ENCODE data around the gene CXorf66. TPM values are rescaled to one million over a fixed set of nuclear protein-coding genes. Genes with fewer than 3 reads are reported as not detected.

The CXorf66 gene
- total and polyA plus RNA-seq, 8 donors = not detected

DNA sequence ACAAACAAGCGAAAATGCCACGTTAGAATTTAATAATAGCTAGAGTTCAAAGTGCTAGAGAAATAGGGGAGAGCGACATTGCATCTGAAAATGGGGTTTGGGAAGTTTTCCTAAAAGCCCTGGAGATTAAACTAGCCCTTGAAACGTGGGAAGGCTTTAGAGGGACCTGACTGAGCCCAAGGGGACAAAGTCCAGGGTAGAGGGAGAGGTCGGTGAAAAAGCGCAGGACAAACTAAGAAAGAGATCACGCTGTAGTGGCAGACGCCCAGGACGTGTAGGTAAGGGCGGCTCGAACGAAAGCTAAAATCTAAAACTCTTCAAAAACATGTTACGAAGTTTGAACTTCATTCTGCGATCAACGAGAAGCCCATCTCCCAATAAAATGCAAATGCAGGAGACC lies 31.4 kb downstream of the CXorf66 start:
- peak; percentile 31 to 54 for DNase-seq
- Histone ChIP-seq H3K36me3 (no peaks in the 10 kb centered on the region), H3K27ac (peak overlapping the region; percentile 80 to 99 (median 98)), H3K4me1 (peaks cover 0 to 14% (median 10%) of the 10 kb centered on the region in 4 donors), H3K9me3 (no peaks in the 10 kb centered on the region), H3K4me3 (peak overlapping the region; percentile 64 to 76 (median 71)), H3K27me3 (no peaks in the 10 kb centered on the region)
- intact Hi-C loops (cut with DNase I; ENCODE audit: low total_unique reads) = no loop called here
- TF ChIP-seq, protein P1, sequence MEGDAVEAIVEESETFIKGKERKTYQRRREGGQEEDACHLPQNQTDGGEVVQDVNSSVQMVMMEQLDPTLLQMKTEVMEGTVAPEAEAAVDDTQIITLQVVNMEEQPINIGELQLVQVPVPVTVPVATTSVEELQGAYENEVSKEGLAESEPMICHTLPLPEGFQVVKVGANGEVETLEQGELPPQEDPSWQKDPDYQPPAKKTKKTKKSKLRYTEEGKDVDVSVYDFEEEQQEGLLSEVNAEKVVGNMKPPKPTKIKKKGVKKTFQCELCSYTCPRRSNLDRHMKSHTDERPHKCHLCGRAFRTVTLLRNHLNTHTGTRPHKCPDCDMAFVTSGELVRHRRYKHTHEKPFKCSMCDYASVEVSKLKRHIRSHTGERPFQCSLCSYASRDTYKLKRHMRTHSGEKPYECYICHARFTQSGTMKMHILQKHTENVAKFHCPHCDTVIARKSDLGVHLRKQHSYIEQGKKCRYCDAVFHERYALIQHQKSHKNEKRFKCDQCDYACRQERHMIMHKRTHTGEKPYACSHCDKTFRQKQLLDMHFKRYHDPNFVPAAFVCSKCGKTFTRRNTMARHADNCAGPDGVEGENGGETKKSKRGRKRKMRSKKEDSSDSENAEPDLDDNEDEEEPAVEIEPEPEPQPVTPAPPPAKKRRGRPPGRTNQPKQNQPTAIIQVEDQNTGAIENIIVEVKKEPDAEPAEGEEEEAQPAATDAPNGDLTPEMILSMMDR (IDR thresholded peaks at IDR 0.05) = no peak
- WGBS, 5 donors = 31 to 51% (median 48%) methylated on average over 15 of the region's 15 CpGs

DNA sequence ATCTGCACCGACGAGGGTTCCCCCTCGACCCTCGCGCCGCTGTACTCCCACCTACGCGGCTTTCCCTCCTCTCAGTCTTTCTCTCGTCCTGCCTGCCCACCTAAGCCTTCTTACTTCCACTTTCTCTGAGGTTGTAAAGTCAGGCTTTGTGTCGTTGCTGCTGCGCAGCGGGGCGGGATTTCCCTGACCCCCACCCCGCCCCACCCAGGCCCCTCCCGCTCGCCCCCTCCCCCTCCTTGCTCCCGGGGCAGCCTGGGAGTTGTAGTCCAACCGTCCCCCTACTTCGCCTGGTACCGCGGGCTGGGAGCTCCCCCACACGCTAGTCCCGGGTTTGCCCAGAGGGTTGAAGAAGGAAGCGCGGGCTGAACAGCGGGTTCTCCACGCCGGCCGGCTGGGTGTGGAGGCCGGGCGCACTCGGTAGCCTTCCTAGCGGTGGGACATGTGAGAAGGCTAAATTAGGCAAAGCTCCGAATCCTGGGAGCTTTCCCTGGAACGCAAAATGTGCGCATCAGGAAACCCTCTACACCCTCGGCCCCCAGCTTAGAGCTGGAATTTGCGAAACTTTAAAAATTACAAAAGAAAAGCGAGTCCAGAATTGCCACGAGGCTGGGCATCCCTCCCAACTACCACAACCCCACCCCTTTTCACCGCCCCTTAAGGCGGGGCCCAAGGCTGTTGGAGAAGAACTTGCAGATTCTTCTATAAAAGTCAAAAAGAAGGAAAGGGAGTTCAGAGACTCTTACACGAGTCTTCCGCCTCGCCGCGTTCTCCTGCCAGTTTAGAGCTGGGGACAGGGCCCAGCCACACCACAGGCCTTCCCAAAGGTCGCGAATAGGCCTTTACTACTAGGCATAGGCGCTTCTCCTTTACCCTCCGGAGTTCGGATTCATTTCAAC lies 32.2 kb downstream of the CXorf66 start, which contains the start of gene ATP11C:
TSS of gene ATP11C (minus strand) at position 153 of the 896 bp plus-strand sequence. CDS start 1,011 bp downstream, outside the sequence.
- Histone ChIP-seq H3K27me3 (no peaks in the 10 kb centered on the region), H3K9me3 (no peaks in the 10 kb centered on the region), H3K4me1 (peaks cover 0 to 14% (median 10%) of the 10 kb centered on the region in 4 donors), H3K4me3 (peak within 1 kb of the TSS; percentile 64 to 76 (median 71)), H3K27ac (peak within 1 kb of the TSS; percentile 87 to 99 (median 98)), H3K36me3 (no peaks in the 10 kb centered on the region)
- TF ChIP-seq POLR2A (IDR thresholded peaks at IDR 0.05) (peak in 1 of 4 donors; percentile 63), POLR2AphosphoS5 (IDR thresholded peaks at IDR 0.05) (peak; percentile 56 to 94 (median 89)), EP300 (IDR thresholded peaks at IDR 0.05) (no peak)
- TF ChIP-seq, protein P1 (IDR thresholded peaks at IDR 0.05) = no peak
- 0 to 19% (median 7%) methylated on average over 25 to 52 of the region's 52 CpGs for WGBS, 5 donors
- peak; percentile 81 to 93 for DNase-seq
- intact Hi-C loops (cut with DNase I; ENCODE audit: low total_unique reads) = no loop called here

DNA sequence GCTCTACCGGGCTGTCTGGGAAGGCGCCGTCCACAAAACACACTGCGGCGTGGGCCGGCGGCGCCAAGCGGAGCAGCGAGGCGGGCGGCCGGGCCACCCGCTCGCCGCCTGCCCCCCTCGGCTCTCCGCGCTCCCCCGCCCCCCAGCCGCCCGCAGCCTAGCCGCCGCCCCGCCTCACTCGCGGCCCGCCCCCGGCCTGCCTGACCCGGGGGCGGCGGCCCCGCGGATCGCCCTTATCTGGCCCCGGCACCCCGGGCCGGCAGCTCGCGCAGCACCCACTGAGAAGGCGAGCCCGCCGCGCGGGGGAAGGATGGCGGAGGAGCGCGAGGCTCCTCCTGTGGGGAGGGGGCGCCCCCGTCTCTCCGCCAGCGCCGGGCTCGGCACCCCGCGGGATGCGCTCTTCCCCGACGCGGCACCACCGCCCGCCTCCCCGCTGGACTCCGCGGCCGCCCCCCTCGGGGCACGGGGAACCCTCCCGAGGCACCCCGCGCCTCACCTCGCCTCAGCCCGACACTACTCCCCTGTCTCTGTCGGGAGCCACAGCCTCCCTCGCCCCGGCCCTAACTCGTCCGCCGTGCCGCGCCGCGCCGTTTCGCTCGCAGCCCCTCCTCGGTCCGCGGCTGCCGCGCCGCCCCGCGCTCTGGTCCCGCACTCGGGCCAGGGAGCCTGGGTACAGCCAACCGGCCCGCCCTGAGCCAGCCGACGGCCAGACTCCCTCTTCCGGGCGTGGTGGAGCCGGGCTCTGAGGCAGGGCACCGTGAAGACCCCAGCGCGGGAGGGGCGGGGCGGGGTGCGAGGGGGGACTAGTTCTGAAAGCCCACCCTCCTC lies 33.0 kb downstream of the CXorf66 start:
- no peaks in the 10 kb centered on the region for H3K9me3 ChIP-seq
- WGBS, 5 donors = 0 to 33% (median 14%) methylated on average over 27 to 70 of the region's 109 CpGs; no CpG with 5 or more reads in 1 of the 5 donors
- intact Hi-C loops (cut with DNase I; ENCODE audit: low total_unique reads) = no loop called here
- H3K27me3 ChIP-seq = no peaks in the 10 kb centered on the region
- DNase-seq = peak; percentile 43 to 76
- H3K4me3 ChIP-seq = peak overlapping the region; percentile 64 to 76 (median 71)
- TF ChIP-seq POLR2AphosphoS5 (IDR thresholded peaks at IDR 0.05) = no peak
- no peak for TF ChIP-seq EP300 (IDR thresholded peaks at IDR 0.05)
- TF ChIP-seq POLR2A (IDR thresholded peaks at IDR 0.05) = no peak
- TF ChIP-seq, protein P1 (IDR thresholded peaks at IDR 0.05) = no peak
- peak overlapping the region; percentile 87 to 99 (median 98) for H3K27ac ChIP-seq
- no peaks in the 10 kb centered on the region for H3K36me3 ChIP-seq
- peaks cover 0 to 14% (median 10%) of the 10 kb centered on the region in 4 donors for H3K4me1 ChIP-seq

DNA sequence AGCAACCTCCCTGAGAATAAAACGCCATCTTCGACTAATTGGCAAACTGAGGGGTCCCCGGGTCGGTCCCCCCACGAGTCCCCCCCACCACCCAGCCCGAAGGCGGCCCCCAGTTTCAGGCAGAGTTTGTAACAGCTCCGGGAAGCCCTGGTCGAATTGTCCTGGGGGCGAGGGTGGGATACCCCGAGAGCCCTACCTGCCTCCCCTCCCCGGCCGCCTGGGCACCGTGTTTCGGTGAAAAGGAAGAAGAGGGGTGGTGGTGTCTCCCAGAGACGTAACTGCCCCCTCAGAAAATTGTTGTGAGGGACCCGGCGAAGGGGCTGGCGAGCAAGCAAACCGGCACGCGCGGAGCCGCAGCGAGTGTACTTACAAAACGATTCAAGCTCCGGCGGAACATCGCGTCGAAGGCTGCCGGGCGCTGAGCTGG lies 33.7 kb downstream of the CXorf66 start:
- Histone ChIP-seq H3K36me3 (no peaks in the 10 kb centered on the region), H3K4me3 (peak overlapping the region; percentile 64 to 76 (median 71)), H3K4me1 (peaks cover 0 to 14% (median 10%) of the 10 kb centered on the region in 4 donors), H3K9me3 (no peaks in the 10 kb centered on the region), H3K27ac (peak overlapping the region; percentile 87 to 99 (median 98)), H3K27me3 (no peaks in the 10 kb centered on the region)
- no peak for DNase-seq
- TF ChIP-seq EP300 (IDR thresholded peaks at IDR 0.05) = no peak
- TF ChIP-seq, protein P1 (IDR thresholded peaks at IDR 0.05) = no peak
- no peak for TF ChIP-seq POLR2A (IDR thresholded peaks at IDR 0.05)
- TF ChIP-seq POLR2AphosphoS5 (IDR thresholded peaks at IDR 0.05) = no peak
- 0 to 36% (median 7%) methylated on average over 6 to 33 of the region's 33 CpGs for WGBS, 5 donors
- intact Hi-C loops (cut with DNase I; ENCODE audit: low total_unique reads) = no loop called here

Measured in stomach (tissue), 9 donors.